Gastroesophageal sphincter (tissue), 4 donors: Measurements from ENCODE around the gene NIBAN1. TPM values are rescaled to one million over a fixed set of nuclear protein-coding genes. Genes with fewer than 3 reads are reported as not detected.
"Not testable (repeated sequence)": the region's sequence is repeated elsewhere in the genome, so short reads cannot be mapped to it uniquely, and the experiment has no call there.

ENCODE experiments used
- ATAC-seq: fragments of 150-250 bp; one replicate; pipeline ENCODE4 v1.9.1; 2016; ENCODE audit warnings: mild to moderate bottlenecking, moderate library complexity
- H3K27ac ChIP-seq, 4 donors: fragments of 200-600 bp; sonication (generic) in 3 of 4; 1 replicate in 3 of 4; 2 replicates in 1 of 4; pipeline ENCODE4 v1.5.1; 2016 to 2019
- H3K27me3 ChIP-seq: fragments of 200-600 bp; sonication (generic); one replicate; pipeline ENCODE4 v1.5.1; 2019
- H3K36me3 ChIP-seq, 2 donors: fragments of 200-600 bp; sonication (generic); one replicate each; pipeline ENCODE4 v1.5.1; 2019; ENCODE audit warnings: control low read depth in 1 of 2
- H3K4me1 ChIP-seq, 3 donors: fragments of 200-600 bp; sonication (generic); 1 replicate in 2 of 3; 2 replicates in 1 of 3; pipeline ENCODE4 v1.5.1; 2016 to 2019; ENCODE audit warnings: control low read depth in 2 of 3
- H3K4me3 ChIP-seq, 2 donors: fragments of 200-600 bp; sonication (generic); one replicate each; pipeline ENCODE4 v1.5.1; 2019; ENCODE audit warnings: mild to moderate bottlenecking in 1 of 2, moderate library complexity in 1 of 2
- H3K9me3 ChIP-seq, 3 donors: fragments of 200-600 bp; sonication (generic); one replicate each; pipeline ENCODE4 v1.5.1; 2017 to 2019; ENCODE audit warnings: control low read depth in 2 of 3
- EP300 ChIP-seq: sonication (generic); formaldehyde crosslinking; IDR thresholded peaks from one replicate; pipeline ENCODE4 v1.6.1; 2017; ENCODE audit warnings: antibody characterized with exemption, mild to moderate bottlenecking
- POLR2A ChIP-seq, 2 donors: fragments of 450-650 bp; IDR thresholded peaks; one replicate each; pipeline ENCODE4 v1.6.1; 2017; ENCODE audit warnings: antibody characterized with exemption in 2 of 2, mild to moderate bottlenecking in 2 of 2, moderate library complexity in 1 of 2
- POLR2AphosphoS5 ChIP-seq: sonication (generic); formaldehyde crosslinking; IDR thresholded peaks from one replicate; pipeline ENCODE4 v1.6.1; 2017; ENCODE audit warnings: antibody characterized with exemption
- WGBS, 2 donors: methylation state at CpG; one replicate each; pipeline ENCODE4 v1.1.5; 2018; ENCODE audit warnings: low coverage in 1 of 2; 5-methylcytosine and 5-hydroxymethylcytosine counted together
- total RNA-seq, 4 donors: library from RNA; depleted of rRNA; stranded (reverse); fragments of >200 nt; gene quantifications; one replicate each; pipeline ENCODE4 v1.1.0, GENCODE V29; 2016
- TF ChIP-seq, protein P1 (sequence below), 4 experiments: fragments of 200-600 bp in 2 of 4; fragments of 450-650 bp in 2 of 4; sonication (generic) in 1 of 4; IDR thresholded peaks; one replicate each; pipeline ENCODE4 v1.5.1; 2017 to 2019; ENCODE audit warnings: antibody characterized with exemption in 4 of 4, mild to moderate bottlenecking in 2 of 4, moderate library complexity in 2 of 4

The NIBAN1 gene
- total RNA-seq, 4 donors from 2014 or later, result 544 to 589 (median 567) TPM

DNA sequence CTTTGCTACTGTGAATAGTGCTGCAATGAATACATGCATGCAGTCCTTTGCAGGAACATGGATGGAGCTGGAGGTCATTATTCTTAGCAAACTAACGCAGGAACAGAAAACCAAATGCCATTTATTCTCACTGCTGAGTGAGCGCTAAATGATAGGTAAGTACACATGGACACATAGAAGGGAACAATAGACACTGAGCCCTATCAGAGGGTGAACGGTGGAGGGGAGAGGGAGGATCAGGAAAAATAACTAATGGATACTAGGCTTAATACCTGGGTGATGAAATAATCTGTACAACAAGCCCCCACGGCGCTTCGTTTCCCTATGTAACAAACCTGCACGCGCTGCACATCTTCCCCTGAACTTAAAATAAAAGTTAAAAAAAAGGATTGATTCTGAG is 8.9 kb downstream of the NIBAN1 start:
- Histone ChIP-seq H3K36me3 (peaks cover 0 to 23% of the 10 kb centered on the region in 2 donors), H3K27ac (peak overlapping the region in 2 of 4 donors; percentile 33 to 57), H3K9me3 (no peaks in the 10 kb centered on the region), H3K4me3 (no peak overlapping the region), H3K4me1 (peaks cover 0 to 71% (median 10%) of the 10 kb centered on the region in 3 donors), H3K27me3 (no peaks in the 10 kb centered on the region)
- WGBS, 2 donors, result 89 to 98% methylated on average over 8 of the region's 8 CpGs
- ATAC-seq, result no peak
- no peak for TF ChIP-seq EP300
- TF ChIP-seq POLR2A (IDR thresholded peaks at IDR 0.05), result no peak
- TF ChIP-seq, protein P1, sequence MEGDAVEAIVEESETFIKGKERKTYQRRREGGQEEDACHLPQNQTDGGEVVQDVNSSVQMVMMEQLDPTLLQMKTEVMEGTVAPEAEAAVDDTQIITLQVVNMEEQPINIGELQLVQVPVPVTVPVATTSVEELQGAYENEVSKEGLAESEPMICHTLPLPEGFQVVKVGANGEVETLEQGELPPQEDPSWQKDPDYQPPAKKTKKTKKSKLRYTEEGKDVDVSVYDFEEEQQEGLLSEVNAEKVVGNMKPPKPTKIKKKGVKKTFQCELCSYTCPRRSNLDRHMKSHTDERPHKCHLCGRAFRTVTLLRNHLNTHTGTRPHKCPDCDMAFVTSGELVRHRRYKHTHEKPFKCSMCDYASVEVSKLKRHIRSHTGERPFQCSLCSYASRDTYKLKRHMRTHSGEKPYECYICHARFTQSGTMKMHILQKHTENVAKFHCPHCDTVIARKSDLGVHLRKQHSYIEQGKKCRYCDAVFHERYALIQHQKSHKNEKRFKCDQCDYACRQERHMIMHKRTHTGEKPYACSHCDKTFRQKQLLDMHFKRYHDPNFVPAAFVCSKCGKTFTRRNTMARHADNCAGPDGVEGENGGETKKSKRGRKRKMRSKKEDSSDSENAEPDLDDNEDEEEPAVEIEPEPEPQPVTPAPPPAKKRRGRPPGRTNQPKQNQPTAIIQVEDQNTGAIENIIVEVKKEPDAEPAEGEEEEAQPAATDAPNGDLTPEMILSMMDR (IDR thresholded peaks at IDR 0.05), result no peak

DNA sequence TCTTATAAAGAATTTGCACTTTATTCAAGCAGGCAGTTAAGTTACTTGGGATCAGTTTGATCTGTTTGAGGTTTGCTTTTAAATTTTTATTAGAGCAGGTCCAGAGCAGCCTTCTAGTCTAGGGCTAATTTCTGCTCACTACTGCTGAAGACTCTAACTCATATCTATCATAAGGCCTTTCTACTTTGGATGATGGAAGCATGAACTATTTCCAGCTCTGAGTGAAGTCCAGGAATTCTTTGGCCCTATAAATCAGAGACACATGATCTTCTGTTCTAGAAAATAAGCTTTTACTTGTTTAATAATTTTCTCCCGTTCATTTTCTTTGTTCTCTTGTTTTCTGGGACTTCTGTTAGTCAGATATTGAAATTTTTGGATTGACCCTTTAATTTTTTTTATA is 14.7 kb downstream of the NIBAN1 start:
- no peak for TF ChIP-seq POLR2A (IDR thresholded peaks at IDR 0.05)
- TF ChIP-seq EP300, result no peak
- no peaks in the 10 kb centered on the region for H3K9me3 ChIP-seq
- peaks cover 12 to 74% (median 20%) of the 10 kb centered on the region in 3 donors for H3K4me1 ChIP-seq
- H3K4me3 ChIP-seq, result no peak overlapping the region
- H3K27me3 ChIP-seq, result no peaks in the 10 kb centered on the region
- ATAC-seq, result no peak
- peak overlapping the region; percentile 75 to 81 (median 78) for H3K27ac ChIP-seq
- H3K36me3 ChIP-seq, result peaks cover 0 to 18% of the 10 kb centered on the region in 2 donors
- 36% methylated on average over 1 of the region's 1 CpG for WGBS, 2 donors

DNA sequence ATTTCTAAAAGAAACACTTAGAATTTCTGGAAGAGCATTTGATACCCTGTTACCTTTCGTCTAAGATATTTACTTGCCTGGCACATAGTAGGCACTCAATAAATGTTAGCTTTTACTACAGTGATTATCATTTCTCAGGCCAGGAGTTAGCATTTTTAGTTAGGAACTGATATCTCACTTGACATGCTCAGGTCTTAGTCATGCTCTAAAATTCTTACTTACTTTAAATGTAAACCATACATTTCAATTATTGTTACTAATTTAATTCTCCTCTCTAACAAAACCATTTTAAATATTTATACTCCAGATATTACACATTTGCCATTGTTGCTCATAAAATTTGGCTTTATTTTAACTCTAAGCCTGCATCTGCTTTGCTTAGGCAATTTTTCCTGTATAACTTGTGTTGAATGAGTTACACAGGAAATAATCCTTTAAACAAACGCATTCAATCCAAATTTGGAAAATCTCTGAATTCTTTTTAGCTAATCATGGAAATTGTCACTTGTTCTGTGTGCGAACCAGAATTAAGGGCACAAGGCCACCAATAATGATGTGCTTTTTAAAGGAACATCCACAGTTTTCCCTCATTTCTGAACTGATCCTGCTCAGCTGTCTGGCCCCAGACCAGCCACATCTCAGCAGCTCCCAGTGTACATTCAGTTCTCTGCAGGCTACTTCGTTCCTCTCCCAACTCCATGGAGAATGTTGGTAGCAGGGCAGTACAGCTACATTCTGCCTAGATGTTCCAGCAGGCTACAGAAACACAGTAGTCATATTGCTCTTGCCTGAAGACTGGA is 15.6 kb downstream of the NIBAN1 start:
- 12 to 21% methylated on average over 4 of the region's 4 CpGs for WGBS, 2 donors
- TF ChIP-seq EP300 (no peak), POLR2AphosphoS5 (peak; percentile 77), POLR2A (IDR thresholded peaks at IDR 0.05) (no peak)
- H3K9me3 ChIP-seq, result no peaks in the 10 kb centered on the region
- no peaks in the 10 kb centered on the region for H3K27me3 ChIP-seq
- peak; percentile 83 for ATAC-seq
- no peak overlapping the region for H3K4me3 ChIP-seq
- H3K36me3 ChIP-seq, result peaks cover 0 to 11% of the 10 kb centered on the region in 2 donors
- peaks cover 12 to 83% (median 25%) of the 10 kb centered on the region in 3 donors for H3K4me1 ChIP-seq
- H3K27ac ChIP-seq, result peak overlapping the region; percentile 75 to 81 (median 78)

DNA sequence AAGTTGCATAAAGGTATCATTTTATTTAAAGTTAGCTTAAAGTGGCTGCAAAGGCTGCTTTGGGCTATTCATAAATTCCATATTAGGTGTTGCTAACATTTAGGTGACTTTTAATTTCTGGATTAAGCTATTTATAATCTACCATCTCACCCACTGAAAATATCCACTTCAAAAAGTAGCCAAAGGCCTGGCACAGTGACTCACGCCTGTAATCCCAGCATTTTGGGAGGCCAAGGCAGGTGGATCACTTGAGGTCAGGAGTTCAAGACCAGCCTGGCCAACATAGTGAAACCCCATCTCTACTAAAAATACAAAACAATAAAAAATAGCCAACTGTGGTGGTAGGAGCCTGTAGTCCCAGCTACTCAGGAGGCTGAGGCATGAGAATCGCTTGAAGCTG is 16.4 kb downstream of the NIBAN1 start:
- peak overlapping the region in 3 of 4 donors; percentile 75 to 81 (median 81) for H3K27ac ChIP-seq
- H3K4me3 ChIP-seq, H3K27me3 ChIP-seq, H3K9me3 ChIP-seq, ATAC-seq: not testable (repeated sequence)
- peaks cover 0 to 11% of the 10 kb centered on the region in 2 donors for H3K36me3 ChIP-seq
- WGBS, 2 donors, result 67% methylated on average over 1 of the region's 2 CpGs; no CpG with 5 or more reads in 1 of the 2 donors
- peaks cover 12 to 91% (median 25%) of the 10 kb centered on the region in 3 donors for H3K4me1 ChIP-seq

DNA sequence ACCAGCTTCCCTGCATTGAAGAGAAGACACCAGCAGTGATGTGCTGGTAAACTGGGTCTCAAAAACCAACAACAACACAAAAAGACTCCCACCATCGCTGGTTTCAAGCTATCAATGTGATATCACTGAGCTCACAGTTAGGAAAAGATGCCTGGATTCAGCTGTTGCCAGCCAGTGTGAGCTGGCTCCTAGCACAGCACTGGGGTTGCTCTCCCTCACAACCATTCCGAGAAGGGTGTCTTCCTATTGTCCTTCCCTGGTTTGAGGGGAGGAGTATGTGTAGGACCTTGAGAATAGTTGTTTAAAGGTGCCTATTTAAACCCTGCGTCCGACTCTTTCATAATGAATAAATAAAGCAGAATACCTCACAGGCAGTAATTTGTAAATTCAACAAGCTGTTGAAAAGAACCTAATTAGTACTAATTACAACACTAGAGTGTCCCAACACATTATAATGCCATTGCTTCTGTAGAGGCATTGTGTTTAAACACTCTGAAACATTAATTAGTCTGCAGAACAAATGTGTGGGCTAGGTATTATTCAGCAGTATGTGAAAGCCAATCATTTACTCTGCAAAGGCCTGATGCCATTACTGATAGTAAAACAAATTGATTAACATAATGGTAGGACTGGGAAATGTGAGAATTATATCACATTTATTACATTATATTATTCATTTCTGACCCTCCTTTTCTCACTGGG is 17.2 kb downstream of the NIBAN1 start:
- H3K27ac ChIP-seq, result peak overlapping the region; percentile 7 to 81 (median 54)

More for the DNA sequence above, 17.2 kb downstream of the NIBAN1 start:
- no peak for ATAC-seq
- no peaks in the 10 kb centered on the region for H3K27me3 ChIP-seq
- peaks cover 12 to 89% (median 25%) of the 10 kb centered on the region in 3 donors for H3K4me1 ChIP-seq
- WGBS, 2 donors, result 69 to 80% methylated on average over 4 of the region's 4 CpGs
- H3K9me3 ChIP-seq, result no peaks in the 10 kb centered on the region
- no peak overlapping the region for H3K4me3 ChIP-seq
- H3K36me3 ChIP-seq, result peaks cover 0 to 11% of the 10 kb centered on the region in 2 donors
- no peak for TF ChIP-seq POLR2A (IDR thresholded peaks at IDR 0.05)
- no peak for TF ChIP-seq EP300
- TF ChIP-seq, protein P1 (IDR thresholded peaks at IDR 0.05), result no peak
- no peak for TF ChIP-seq POLR2AphosphoS5
